ENCODE data around the gene TBC1D20. TPM values are rescaled to one million over a fixed set of nuclear protein-coding genes. Genes with fewer than 3 reads are reported as not detected.

TBC1D20 gene
- total RNA-seq, 1 donor: 34.4 TPM

- TF ChIP-seq CTCF (IDR thresholded peaks at IDR 0.05; ENCODE audit: insufficient read depth, low read length): no peak
- H3K4me3 ChIP-seq (ENCODE audit: low read depth, low read length): no peak overlapping the region
- no peak for DNase-seq (ENCODE audit: low read depth)
Measured at GRCh38 chr20:436476-436875, 25.9 kb downstream of the TBC1D20 start.

- TF ChIP-seq CTCF (IDR thresholded peaks at IDR 0.05; ENCODE audit: insufficient read depth, low read length): no peak
- no peak for DNase-seq (ENCODE audit: low read depth)
- no peak overlapping the region for H3K4me3 ChIP-seq (ENCODE audit: low read depth, low read length)
Measured at GRCh38 chr20:435558-435957, 26.8 kb downstream of the TBC1D20 start.

GRCh38 chr20:434661-435419, 27.5 kb downstream of the TBC1D20 start:
- no peak for DNase-seq (ENCODE audit: low read depth)
- no peak for TF ChIP-seq CTCF (IDR thresholded peaks at IDR 0.05; ENCODE audit: insufficient read depth, low read length)
- H3K4me3 ChIP-seq (ENCODE audit: low read depth, low read length): no peak overlapping the region

- TF ChIP-seq CTCF (IDR thresholded peaks at IDR 0.05; ENCODE audit: insufficient read depth, low read length): no peak
- no peak overlapping the region for H3K4me3 ChIP-seq (ENCODE audit: low read depth, low read length)
- no peak for DNase-seq (ENCODE audit: low read depth)
Measured at GRCh38 chr20:434221-434620, 28.1 kb downstream of the TBC1D20 start.

- no peak overlapping the region for H3K4me3 ChIP-seq (ENCODE audit: low read depth, low read length)
- no peak for TF ChIP-seq CTCF (IDR thresholded peaks at IDR 0.05; ENCODE audit: insufficient read depth, low read length)
- no peak for DNase-seq (ENCODE audit: low read depth)
Measured at GRCh38 chr20:433300-433975, 28.9 kb downstream of the TBC1D20 start.

GRCh38 chr20:432677-433299, 29.5 kb downstream of the TBC1D20 start:
- H3K4me3 ChIP-seq (ENCODE audit: low read depth, low read length): no peak overlapping the region
- DNase-seq (ENCODE audit: low read depth): no peak
- TF ChIP-seq CTCF (IDR thresholded peaks at IDR 0.05; ENCODE audit: insufficient read depth, low read length): no peak

Data from fibroblast of the aortic adventitia (primary cell).